ENCODE data around the gene PDE4D. TPM values are rescaled to one million over a fixed set of nuclear protein-coding genes. Genes with fewer than 3 reads are reported as not detected.
A peak's percentile ranks its signal among the peaks of the same experiment; 100 is the strongest.

The PDE4D gene
- total RNA-seq, 1 donor from 2014 or later, result 50.0 TPM

GRCh38 chr5:58922461-58923171 lies 970.9 kb downstream of the PDE4D start:
- Mint-ChIP-seq H3K27ac (no peak overlapping the region), H3K27me3 (no peaks in the 10 kb centered on the region), H3K9me3 (peaks cover 7% of the 10 kb centered on the region), H3K36me3 (no peaks in the 10 kb centered on the region), H3K4me3 (no peak overlapping the region), H3K4me1 (ENCODE audit: unreplicated experiment) (peaks cover 48% of the 10 kb centered on the region)
- no peak for DNase-seq (ENCODE audit: extremely low spot score, unreplicated experiment)
- TF ChIP-seq CTCF (conservative IDR thresholded peaks at IDR 0.05), result no peak

GRCh38 chr5:58921159-58921558 lies 972.4 kb downstream of the PDE4D start:
- no peak overlapping the region for H3K4me3 Mint-ChIP-seq
- peak overlapping the region; percentile 38 for H3K27ac Mint-ChIP-seq
- peaks cover 34% of the 10 kb centered on the region for H3K4me1 Mint-ChIP-seq (ENCODE audit: unreplicated experiment)
- peaks cover 7% of the 10 kb centered on the region for H3K9me3 Mint-ChIP-seq
- H3K27me3 Mint-ChIP-seq, result no peaks in the 10 kb centered on the region
- TF ChIP-seq CTCF (conservative IDR thresholded peaks at IDR 0.05), result no peak
- no peaks in the 10 kb centered on the region for H3K36me3 Mint-ChIP-seq
- no peak for DNase-seq (ENCODE audit: extremely low spot score, unreplicated experiment)

GRCh38 chr5:58919833-58920232 lies 973.7 kb downstream of the PDE4D start:
- H3K4me3 Mint-ChIP-seq, result no peak overlapping the region
- no peaks in the 10 kb centered on the region for H3K27me3 Mint-ChIP-seq
- peaks cover 7% of the 10 kb centered on the region for H3K9me3 Mint-ChIP-seq
- no peak for TF ChIP-seq CTCF (conservative IDR thresholded peaks at IDR 0.05)
- DNase-seq (ENCODE audit: extremely low spot score, unreplicated experiment), result no peak
- no peak overlapping the region for H3K27ac Mint-ChIP-seq
- peaks cover 29% of the 10 kb centered on the region for H3K4me1 Mint-ChIP-seq (ENCODE audit: unreplicated experiment)
- no peaks in the 10 kb centered on the region for H3K36me3 Mint-ChIP-seq

Small RNA genes lying within 50 kb of the gene (microRNA-seq; reads per million reads assigned to microRNA genes)
- 35.5 reads per million, percentile 52 among the genes with 10 or more reads in this experiment for gene MIR582

All from type B pancreatic cell (in vitro differentiated cells).